MCF 10A (cell line): ENCODE data around the gene OR8G1. TPM values are rescaled to one million over a fixed set of nuclear protein-coding genes. Genes with fewer than 3 reads are reported as not detected.

Experiments used
- BruUV-seq: library from RNA; stranded (reverse); fragments of 400-500 nt; replicated peaks from 2 replicates; lab custom pipeline; 2021; lab: Mats Ljungman, UMichigan
- CTCF ChIA-PET: fragments of 300-600 bp; sonication (Branson Sonifier 250); formaldehyde crosslinking; extraction: SDS; loops from one replicate; lab custom pipeline; 2021; ENCODE audit warnings: antibody characterized with exemption, inconsistent platforms; lab: Yijun Ruan, JAX
- POLR2A ChIA-PET: fragments of 300-600, 350-650 bp; sonication (Branson Sonifier 250); formaldehyde crosslinking; extraction: SDS; loops from one replicate; lab custom pipeline; 2020; ENCODE audit warnings: antibody characterized with exemption, inconsistent platforms; lab: Yijun Ruan, JAX
- DNase-seq: peaks from one replicate; pipeline ENCODE4 v3.0.0-alpha.2; 2018; ENCODE audit not compliant: unreplicated experiment
- H3K27ac Mint-ChIP-seq: one replicate; pipeline ENCODE4 v1.8.0; 2022; ENCODE audit warnings: mild to moderate bottlenecking, low read depth, mixed read lengths; ENCODE audit not compliant: unreplicated experiment
- H3K27me3 Mint-ChIP-seq: one replicate; pipeline ENCODE4 v1.8.0; 2022; ENCODE audit warnings: mixed read lengths; ENCODE audit not compliant: insufficient read depth, unreplicated experiment
- H3K36me3 Mint-ChIP-seq: one replicate; pipeline ENCODE4 v1.8.0; 2022; ENCODE audit warnings: mild to moderate bottlenecking, moderate library complexity, mixed read lengths; ENCODE audit not compliant: insufficient read depth, unreplicated experiment
- H3K4me1 Mint-ChIP-seq: one replicate; pipeline ENCODE4 v1.8.0; 2022; ENCODE audit warnings: mixed read lengths; ENCODE audit not compliant: insufficient read depth, unreplicated experiment
- H3K4me3 Mint-ChIP-seq: one replicate; pipeline ENCODE4 v1.8.0; 2022; ENCODE audit warnings: mild to moderate bottlenecking, moderate library complexity, mixed read lengths; ENCODE audit not compliant: unreplicated experiment
- H3K9me3 Mint-ChIP-seq: one replicate; pipeline ENCODE4 v1.8.0; 2022; ENCODE audit warnings: mixed read lengths; ENCODE audit not compliant: unreplicated experiment
- CTCF ChIP-seq: fragments of 200-600 bp; IDR thresholded peaks from one replicate; pipeline ENCODE4 v1.8.0; 2022; ENCODE audit warnings: antibody characterized with exemption, mild to moderate bottlenecking; ENCODE audit not compliant: unreplicated experiment
- intact Hi-C: fragments of 100-400 bp; cut with micrococcal nuclease; formaldehyde crosslinking; loops from 2 replicates; pipeline ENCODE4 v1.14.1; 2022
- total RNA-seq: library from RNA; stranded (reverse); gene quantifications from 2 replicates; pipeline ENCODE4 v1.2.3, GENCODE V29; 2022

The OR8G1 gene
- total RNA-seq, 1 experiment from 2014 or later = not detected

GRCh38 chr11:124297921-124298320 is 57.0 kb downstream of the OR8G1 start:
- no peak overlapping the region for H3K27ac Mint-ChIP-seq
- ChIA-PET CTCF (interaction anchor here (0.6 kb wide), 1 partner anchor 21 kb away, joined by 3 read pairs; no protein-coding TSS in a partner anchor), POLR2A (no interaction called here)
- BruUV-seq = no TSS peak
- intact Hi-C loops = no loop called here
- H3K27me3 Mint-ChIP-seq = peaks cover 23% of the 10 kb centered on the region
- H3K36me3 Mint-ChIP-seq = no peaks in the 10 kb centered on the region
- no peaks in the 10 kb centered on the region for H3K9me3 Mint-ChIP-seq
- DNase-seq = no peak
- TF ChIP-seq CTCF = no peak
- no peaks in the 10 kb centered on the region for H3K4me1 Mint-ChIP-seq
- H3K4me3 Mint-ChIP-seq = no peak overlapping the region

GRCh38 chr11:124301548-124301947 is 60.7 kb downstream of the OR8G1 start:
- BruUV-seq = no TSS peak
- no peak overlapping the region for H3K4me3 Mint-ChIP-seq
- CTCF ChIA-PET = no interaction called here
- DNase-seq = peak; percentile 73
- POLR2A ChIA-PET = interaction anchor here (1.6 kb wide), 1 partner anchor 186 kb away, joined by 3 read pairs; the partner anchor contains the start of gene VWA5A
- no peaks in the 10 kb centered on the region for H3K36me3 Mint-ChIP-seq
- intact Hi-C loops = no loop called here
- H3K27ac Mint-ChIP-seq = no peak overlapping the region
- TF ChIP-seq CTCF = no peak
- H3K9me3 Mint-ChIP-seq = no peaks in the 10 kb centered on the region
- no peaks in the 10 kb centered on the region for H3K4me1 Mint-ChIP-seq
- H3K27me3 Mint-ChIP-seq = peaks cover 40% of the 10 kb centered on the region

GRCh38 chr11:124302347-124303125 is 61.6 kb downstream of the OR8G1 start:
- intact Hi-C loops = no loop called here
- Mint-ChIP-seq H3K4me1 (no peaks in the 10 kb centered on the region), H3K27me3 (peaks cover 40% of the 10 kb centered on the region), H3K27ac (no peak overlapping the region), H3K4me3 (no peak overlapping the region), H3K9me3 (no peaks in the 10 kb centered on the region), H3K36me3 (no peaks in the 10 kb centered on the region)
- CTCF ChIA-PET = interaction anchor here (0.7 kb wide), 1 partner anchor 11 kb away, joined by 3 read pairs; no protein-coding TSS in a partner anchor
- POLR2A ChIA-PET = interaction anchor here (1.6 kb wide), 1 partner anchor 187 kb away, joined by 3 read pairs; the partner anchor contains the start of gene VWA5A
- BruUV-seq = no TSS peak
- no peak for TF ChIP-seq CTCF
- no peak for DNase-seq

Other genes with a start within 250 kb of the OR8G1 start
- gene OR10G6, start 245.9 kb upstream of the OR8G1 start, total RNA-seq = not detected in 2 replicates
- not detected in 2 replicates for gene OR10G4, start 228.1 kb upstream of the OR8G1 start, total RNA-seq
- not detected in 2 replicates for gene OR10G9, start 218.1 kb upstream of the OR8G1 start, total RNA-seq
- not detected in 2 replicates for gene OR10G8, start 214.3 kb upstream of the OR8G1 start, total RNA-seq
- gene OR10G7, start 199.8 kb upstream of the OR8G1 start, total RNA-seq = not detected in 2 replicates
- gene VWA5A, start 125.6 kb upstream of the OR8G1 start, total RNA-seq = 7.9 and 12.0 TPM in 2 replicates
- not detected in 2 replicates for gene OR10D3, start 57.8 kb upstream of the OR8G1 start, total RNA-seq
- not detected in 2 replicates for gene OR8G5, start 15.3 kb downstream of the OR8G1 start, total RNA-seq
- not detected in 2 replicates for gene OR8D1, start 72.9 kb downstream of the OR8G1 start, total RNA-seq
- not detected in 2 replicates for gene OR8D2, start 79.1 kb downstream of the OR8G1 start, total RNA-seq
- gene OR8B2, start 143.4 kb downstream of the OR8G1 start, total RNA-seq = not detected in 2 replicates
- not detected in 2 replicates for gene OR8B3, start 157.9 kb downstream of the OR8G1 start, total RNA-seq
- gene OR8B4, start 183.8 kb downstream of the OR8G1 start, total RNA-seq = not detected in 2 replicates
- gene OR8B8, start 204.6 kb downstream of the OR8G1 start, total RNA-seq = not detected in 2 replicates